CD14-positive monocyte (primary cell): ENCODE data around the gene EYS. TPM values are rescaled to one million over a fixed set of nuclear protein-coding genes. Genes with fewer than 3 reads are reported as not detected.

Source experiments
- DNase-seq, 3 donors: peaks; one replicate each; pipeline ENCODE4 v3.0.0-alpha.2; 2011 to 2022
- H2AFZ ChIP-seq: 2 replicates; pipeline ENCODE4 v1.6.0; 2012; ENCODE audit warnings: mild to moderate bottlenecking, low read depth, low read length, inconsistent platforms; ENCODE audit not compliant: insufficient read depth, poor library complexity, severe bottlenecking
- H3K27ac ChIP-seq, 2 donors: 1 replicate in 1 of 2; 2 replicates in 1 of 2; pipeline ENCODE4 v1.5.1; 2012 to 2013; ENCODE audit warnings: low read length in 2 of 2, control low read depth in 1 of 2, inconsistent platforms in 1 of 2, low read depth in 1 of 2, mild to moderate bottlenecking in 1 of 2
- H3K27me3 ChIP-seq, 2 donors: one replicate each; pipeline versions ENCODE4 v1.6.0 to v1.6.1; 2011 to 2013; ENCODE audit warnings: low read length in 2 of 2; ENCODE audit not compliant: control insufficient read depth in 2 of 2, insufficient read depth in 2 of 2
- H3K36me3 ChIP-seq, 2 donors: replicated peaks in 1 of 2; 1 replicate in 1 of 2; 2 replicates in 1 of 2; pipeline versions ENCODE4 v1.5.1 to v1.6.1; 2012 to 2013; ENCODE audit warnings: low read length in 2 of 2, control low read depth in 1 of 2, inconsistent platforms in 1 of 2, mild to moderate bottlenecking in 1 of 2; ENCODE audit not compliant: insufficient read depth in 2 of 2, control insufficient read depth in 1 of 2
- H3K4me1 ChIP-seq, 2 donors: 1 replicate in 1 of 2; 2 replicates in 1 of 2; pipeline versions ENCODE4 v1.5.1 to v1.6.1; 2012 to 2013; ENCODE audit warnings: low read length in 2 of 2, control low read depth in 1 of 2, inconsistent platforms in 1 of 2, mild to moderate bottlenecking in 1 of 2, moderate library complexity in 1 of 2; ENCODE audit not compliant: insufficient read depth in 2 of 2, control insufficient read depth in 1 of 2
- H3K4me2 ChIP-seq: replicated peaks from 2 replicates; pipeline ENCODE3; 2012; ENCODE audit warnings: low read length, moderate library complexity, mild to moderate bottlenecking; ENCODE audit not compliant: poor library complexity, severe bottlenecking; ENCODE audit errors: extremely low read depth
- H3K4me3 ChIP-seq, 3 experiments: fragments of 200-600 bp in 1 of 3; sonication (generic) in 1 of 3; replicated peaks in 1 of 3; 1 replicate in 2 of 3; 2 replicates in 1 of 3; pipeline ENCODE4 v1.5.1; 2011 to 2013; ENCODE audit warnings: low read length in 3 of 3, mild to moderate bottlenecking in 3 of 3, control low read depth in 2 of 3, low read depth in 2 of 3, inconsistent platforms in 1 of 3, moderate library complexity in 1 of 3
- H3K79me2 ChIP-seq: 2 replicates; pipeline ENCODE4 v1.6.0; 2012; ENCODE audit warnings: mild to moderate bottlenecking, control low read depth, inconsistent platforms, low read length, moderate library complexity; ENCODE audit not compliant: insufficient read depth
- H3K9ac ChIP-seq: 2 replicates; pipeline ENCODE4 v1.6.0; 2017; ENCODE audit warnings: low read length, mild to moderate bottlenecking; ENCODE audit not compliant: insufficient read depth, poor library complexity, severe bottlenecking
- H3K9me3 ChIP-seq, 2 donors: replicated peaks in 1 of 2; 1 replicate in 1 of 2; 2 replicates in 1 of 2; pipeline versions ENCODE4 v1.5.1 to v1.6.1; 2012 to 2013; ENCODE audit warnings: low read length in 2 of 2, control low read depth in 1 of 2; ENCODE audit not compliant: control insufficient read depth in 1 of 2, insufficient read depth in 1 of 2
- H4K20me1 ChIP-seq: 2 replicates; pipeline ENCODE4 v1.6.0; 2012; ENCODE audit warnings: mild to moderate bottlenecking, low read length, control low read depth, moderate library complexity; ENCODE audit not compliant: insufficient read depth
- H3K27ac Mint-ChIP-seq, 7 donors: one replicate each; pipeline ENCODE4 v1.8.0; 2020; ENCODE audit warnings: mild to moderate bottlenecking in 7 of 7, mixed read lengths in 7 of 7, moderate library complexity in 6 of 7, inconsistent platforms in 2 of 7
- H3K27me3 Mint-ChIP-seq, 3 donors: one replicate each; pipeline ENCODE4 v1.8.0; 2021 to 2022; ENCODE audit warnings: low read depth in 3 of 3, mild to moderate bottlenecking in 3 of 3, mixed read lengths in 3 of 3, moderate library complexity in 3 of 3, inconsistent platforms in 1 of 3
- H3K36me3 Mint-ChIP-seq, 2 donors: one replicate each; pipeline ENCODE4 v1.8.0; 2020; ENCODE audit warnings: mixed read lengths in 2 of 2, inconsistent platforms in 1 of 2, mild to moderate bottlenecking in 1 of 2
- H3K4me1 Mint-ChIP-seq: one replicate; pipeline ENCODE4 v1.8.0; 2020; ENCODE audit warnings: mild to moderate bottlenecking, mixed read lengths
- H3K4me3 Mint-ChIP-seq, 2 donors: one replicate each; pipeline ENCODE4 v1.8.0; 2020; ENCODE audit warnings: mild to moderate bottlenecking in 2 of 2, mixed read lengths in 2 of 2, moderate library complexity in 1 of 2
- H3K9me3 Mint-ChIP-seq, 7 donors: one replicate each; pipeline ENCODE4 v1.8.0; 2020 to 2022; ENCODE audit warnings: mixed read lengths in 7 of 7, mild to moderate bottlenecking in 6 of 7, moderate library complexity in 6 of 7, inconsistent platforms in 2 of 7
- CTCF ChIP-seq: fragments of 200-600 bp; IDR thresholded peaks from one replicate; pipeline ENCODE4 v1.8.0; 2022; ENCODE audit warnings: antibody characterized with exemption, mild to moderate bottlenecking
- WGBS: methylation state at CpG from one replicate; pipeline ENCODE4 v1.1.5; 2013; ENCODE audit warnings: missing lambda C conversion rate; ENCODE audit not compliant: insufficient coverage; 5-methylcytosine and 5-hydroxymethylcytosine counted together
- intact Hi-C, 2 donors: fragments of 100-400 bp; cut with micrococcal nuclease; formaldehyde crosslinking; loops; one replicate each; pipeline versions ENCODE4 v1.15.0 to v1.15.1; 2023
- polyA plus RNA-seq, 3 donors: library from polyadenylated mRNA; depleted of rRNA in 1 of 3; unstranded in 2 of 3; stranded (reverse) in 1 of 3; fragments of 300-500 nt in 2 of 3; fragments of >200 nt in 1 of 3; fragmentation: Illumina TruSeq in 2 of 3; gene quantifications; 1 replicate in 2 of 3; 2 replicates in 1 of 3; pipeline ENCODE4 v1.2.3, GENCODE V29; 2012 to 2021

EYS gene
- polyA plus RNA-seq, 3 donors = 0.01 to 0.03 TPM; not detected in 1

GRCh38 chr6:65112435-65112834, 594.6 kb downstream of the EYS start:
- no peaks in the 10 kb centered on the region for H4K20me1 ChIP-seq
- no peaks in the 10 kb centered on the region for H3K36me3 Mint-ChIP-seq
- H3K27ac Mint-ChIP-seq = no peak overlapping the region
- H3K27ac ChIP-seq = no peak overlapping the region
- intact Hi-C loops = no loop called here
- no peaks in the 10 kb centered on the region for H3K4me1 Mint-ChIP-seq
- no peak overlapping the region for H3K4me3 ChIP-seq
- no peak for TF ChIP-seq CTCF
- H2AFZ ChIP-seq = no peak overlapping the region
- H3K4me1 ChIP-seq = no peaks in the 10 kb centered on the region
- H3K4me2 ChIP-seq = no peak overlapping the region
- no peak for DNase-seq
- H3K27me3 ChIP-seq = no peaks in the 10 kb centered on the region
- no peaks in the 10 kb centered on the region for H3K79me2 ChIP-seq
- no peaks in the 10 kb centered on the region for H3K36me3 ChIP-seq
- H3K9ac ChIP-seq = no peak overlapping the region
- no peaks in the 10 kb centered on the region for H3K9me3 ChIP-seq
- no peak overlapping the region for H3K4me3 Mint-ChIP-seq
- H3K9me3 Mint-ChIP-seq = no peaks in the 10 kb centered on the region
- no peaks in the 10 kb centered on the region for H3K27me3 Mint-ChIP-seq

- H3K9me3 ChIP-seq = no peaks in the 10 kb centered on the region
- Mint-ChIP-seq H3K4me3 (no peak overlapping the region), H3K27me3 (no peaks in the 10 kb centered on the region), H3K4me1 (no peaks in the 10 kb centered on the region), H3K36me3 (no peaks in the 10 kb centered on the region), H3K9me3 (no peaks in the 10 kb centered on the region), H3K27ac (no peak overlapping the region)
- H3K9ac ChIP-seq = no peak overlapping the region
- H3K36me3 ChIP-seq = no peaks in the 10 kb centered on the region
- no peaks in the 10 kb centered on the region for H3K79me2 ChIP-seq
- H3K4me3 ChIP-seq = no peak overlapping the region
- TF ChIP-seq CTCF = no peak
- WGBS = no CpG with 5 or more reads among the region's 3 CpGs
- H2AFZ ChIP-seq = no peak overlapping the region
- H3K4me1 ChIP-seq = no peaks in the 10 kb centered on the region
- no peaks in the 10 kb centered on the region for H3K27me3 ChIP-seq
- H3K27ac ChIP-seq = no peak overlapping the region
- no peak for DNase-seq
- H3K4me2 ChIP-seq = no peak overlapping the region
- intact Hi-C loops = no loop called here
- no peaks in the 10 kb centered on the region for H4K20me1 ChIP-seq
Measured at GRCh38 chr6:65110031-65110430, 597.0 kb downstream of the EYS start.
